HG03571 (cell line): Measurements from ENCODE around the gene ESYT1.
"Not testable (repeated sequence)": the region's sequence is repeated elsewhere in the genome, so short reads cannot be mapped to it uniquely, and the experiment has no call there.

ENCODE experiments used
- ATAC-seq: cut with Tn5 transposase; IDR thresholded peaks from one replicate; pipeline ENCODE4 v1.9.1; 2021; ENCODE audit not compliant: unreplicated experiment

The ESYT1 gene

DNA sequence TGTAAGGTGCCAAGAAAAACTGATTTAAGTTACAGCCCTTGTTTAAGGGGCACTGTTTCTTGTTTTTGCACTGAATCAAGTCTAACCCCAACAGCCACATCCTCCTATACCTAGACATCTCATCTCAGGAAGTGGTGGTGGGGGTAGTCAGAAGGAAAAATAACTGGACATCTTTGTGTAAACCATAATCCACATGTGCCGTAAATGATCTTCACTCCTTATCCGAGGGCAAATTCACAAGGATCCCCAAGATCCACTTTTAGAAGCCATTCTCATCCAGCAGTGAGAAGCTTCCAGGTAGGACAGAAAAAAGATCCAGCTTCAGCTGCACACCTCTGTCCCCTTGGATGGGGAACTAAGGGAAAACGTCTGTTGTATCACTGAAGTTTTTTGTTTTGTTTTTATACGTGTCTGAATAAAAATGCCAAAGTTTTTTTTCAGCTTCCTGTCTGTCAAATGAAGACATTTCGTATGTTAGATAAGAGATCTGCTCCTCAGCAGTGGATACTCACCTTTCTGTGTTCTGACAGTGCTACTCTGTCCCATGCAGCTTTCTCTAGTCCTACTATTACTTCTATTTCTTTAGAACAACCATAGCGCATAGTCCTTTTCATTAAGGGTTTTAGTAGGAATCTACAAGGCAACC, 24.9 kb upstream of the ESYT1 start:
- ATAC-seq = no peak

DNA sequence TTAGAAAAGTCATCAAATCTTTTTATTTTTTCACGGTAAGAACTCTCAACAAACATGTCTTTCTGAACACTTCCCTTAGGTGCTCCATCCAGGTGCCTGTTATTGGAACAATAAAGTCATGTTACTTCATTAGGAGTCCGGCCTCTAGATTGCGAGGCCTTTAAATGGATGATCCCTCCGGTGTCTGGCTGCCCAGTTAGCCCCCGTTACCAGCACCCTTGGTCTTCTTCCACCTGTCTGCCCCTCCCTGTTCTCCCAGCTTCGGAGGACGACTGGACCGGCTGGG, 24.3 kb upstream of the ESYT1 start:
- no peak for ATAC-seq

DNA sequence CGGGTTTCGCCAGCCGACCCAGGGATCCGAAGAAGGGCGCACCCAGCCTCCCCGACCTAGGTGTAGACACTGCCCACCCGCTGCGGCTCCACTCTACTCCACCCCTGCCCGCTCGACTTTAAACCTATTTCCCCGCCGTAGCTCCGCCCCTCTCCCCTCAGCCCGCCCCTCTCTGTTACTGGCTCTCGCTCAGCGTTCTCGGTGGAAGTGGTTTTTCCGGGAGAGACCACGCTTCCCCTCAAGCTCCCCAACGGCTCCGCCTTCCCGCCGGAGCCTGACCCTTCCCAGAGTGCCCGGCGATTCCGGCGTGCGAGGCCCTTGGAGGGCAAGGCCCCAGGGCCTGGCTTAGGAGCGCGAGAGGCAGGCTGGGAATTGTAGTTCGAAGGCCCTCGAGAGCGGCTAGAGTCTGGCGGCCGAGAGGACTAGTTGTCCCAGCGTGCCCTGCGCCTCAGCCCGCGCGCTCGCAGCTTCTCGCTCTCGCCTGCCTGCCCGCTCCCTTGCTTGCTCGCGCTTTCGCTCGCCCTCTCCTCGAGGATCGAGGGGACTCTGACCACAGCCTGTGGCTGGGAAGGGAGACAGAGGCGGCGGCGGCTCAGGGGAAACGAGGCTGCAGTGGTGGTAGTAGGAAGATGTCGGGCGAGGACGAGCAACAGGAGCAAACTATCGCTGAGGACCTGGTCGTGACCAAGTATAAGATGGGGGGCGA, 23.8 kb upstream of the ESYT1 start, which contains the start of gene PA2G4:
Gene PA2G4, plus strand, starts transcription at position 451 of the 706 bp plus-strand sequence. Its CDS starts 179 bp downstream, at position 630.
- peak; percentile 93 for ATAC-seq

DNA sequence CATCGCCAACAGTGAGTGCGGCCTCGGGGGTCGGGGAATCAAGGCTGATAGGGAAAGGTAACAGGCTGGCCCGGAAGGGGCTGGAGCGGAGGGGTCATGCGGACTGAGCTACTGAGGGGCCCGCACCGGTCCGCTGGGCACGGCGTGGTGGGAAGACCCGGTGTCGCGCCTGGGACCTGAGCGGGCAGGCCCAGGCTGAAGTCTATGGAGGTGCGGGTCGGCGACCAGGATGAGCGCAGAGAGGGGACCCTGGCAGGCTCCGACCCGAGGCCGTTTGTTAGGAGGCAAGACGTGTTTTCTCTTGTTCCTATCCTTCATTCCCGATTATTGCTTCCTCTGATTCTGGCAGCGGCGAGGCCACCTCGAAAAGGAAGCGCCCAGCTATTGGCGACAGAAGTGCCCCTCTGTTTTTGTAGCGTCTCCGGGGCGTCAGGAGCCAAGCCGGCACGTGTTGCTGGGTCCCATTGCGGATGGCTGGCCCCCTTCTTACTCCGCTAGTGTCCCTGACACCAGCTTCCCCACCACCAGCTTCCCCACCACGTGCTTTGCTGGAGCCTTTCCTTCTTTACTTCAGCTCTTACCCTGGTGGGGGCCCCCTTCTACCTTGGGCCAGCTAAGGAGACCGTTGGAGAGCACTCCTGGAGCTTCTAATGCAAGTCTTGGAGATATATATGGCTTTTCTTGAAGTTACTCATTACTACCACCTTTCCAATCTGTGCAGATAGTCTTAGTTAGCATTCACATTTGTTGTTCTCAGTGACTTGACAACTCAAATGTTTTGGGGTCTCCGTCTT, 23.1 kb upstream of the ESYT1 start:
- peak; percentile 2 for ATAC-seq

DNA sequence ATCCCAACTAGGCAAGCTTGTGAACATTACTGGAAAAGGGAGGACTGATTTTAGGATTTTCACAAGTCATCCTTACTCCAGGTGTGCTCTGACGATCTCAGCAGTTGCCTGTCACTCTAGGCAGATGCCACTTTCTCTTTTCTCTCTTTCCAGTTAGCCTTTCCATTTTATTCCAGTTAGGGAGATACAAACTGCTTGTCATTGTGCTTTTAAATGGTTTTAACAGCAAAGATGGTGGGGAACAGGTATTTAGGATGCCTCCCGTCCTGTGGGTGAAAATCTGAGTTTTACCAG, 22.5 kb upstream of the ESYT1 start:
- no peak for ATAC-seq

DNA sequence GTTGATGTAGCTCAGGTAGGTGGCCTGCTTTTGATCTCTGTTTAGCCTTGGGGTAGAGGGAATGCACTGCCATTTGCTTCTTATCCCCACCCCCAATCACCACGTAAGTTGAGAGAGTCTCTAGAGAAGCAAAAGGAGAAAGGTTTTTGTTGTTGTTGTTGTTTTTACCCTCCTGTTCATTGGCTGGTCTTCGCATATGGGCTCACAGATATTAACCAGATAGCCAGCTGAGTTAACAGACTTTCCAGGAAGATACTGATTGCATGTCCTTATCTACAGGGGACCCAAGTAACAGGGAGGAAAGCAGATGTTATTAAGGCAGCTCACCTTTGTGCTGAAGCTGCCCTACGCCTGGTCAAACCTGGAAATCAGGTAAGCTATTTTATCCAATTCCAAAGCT, 20.8 kb upstream of the ESYT1 start:
- ATAC-seq = no peak

DNA sequence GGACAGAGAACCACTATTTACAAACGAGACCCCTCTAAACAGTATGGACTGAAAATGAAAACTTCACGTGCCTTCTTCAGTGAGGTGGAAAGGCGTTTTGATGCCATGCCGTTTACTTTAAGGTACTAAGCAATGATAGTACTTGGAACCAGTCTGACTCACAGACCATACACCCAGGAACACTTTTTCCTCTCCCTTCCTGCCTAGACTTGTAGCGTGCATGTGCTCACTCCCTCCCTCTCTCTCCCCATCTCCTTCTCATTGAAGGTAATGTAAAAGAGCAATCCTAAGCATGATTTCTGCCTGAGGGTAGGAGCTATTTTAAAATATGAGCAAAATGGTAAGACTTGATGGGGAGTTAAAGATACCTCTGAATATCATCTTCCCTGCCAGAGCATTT, 17.5 kb upstream of the ESYT1 start:
- ATAC-seq = no peak

DNA sequence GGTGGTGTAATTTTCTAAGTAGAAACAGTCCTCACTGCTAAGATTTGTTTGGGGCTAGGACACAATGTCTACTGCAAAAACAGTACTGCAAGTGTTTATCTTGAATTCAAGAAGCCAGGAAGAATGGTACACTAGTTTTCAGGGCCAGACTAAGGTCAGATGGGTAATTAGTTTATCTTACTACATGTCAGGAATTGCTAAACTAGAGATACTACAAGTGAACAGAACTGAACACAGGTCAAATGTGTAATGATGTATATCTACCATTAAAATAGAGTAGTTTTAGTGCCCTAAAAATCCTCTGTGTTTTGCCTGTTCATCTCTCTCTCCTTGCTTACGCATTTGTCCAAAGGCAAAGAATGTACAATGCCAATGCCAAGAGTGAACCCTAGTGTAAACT, 14.0 kb upstream of the ESYT1 start:
- ATAC-seq = no peak

DNA sequence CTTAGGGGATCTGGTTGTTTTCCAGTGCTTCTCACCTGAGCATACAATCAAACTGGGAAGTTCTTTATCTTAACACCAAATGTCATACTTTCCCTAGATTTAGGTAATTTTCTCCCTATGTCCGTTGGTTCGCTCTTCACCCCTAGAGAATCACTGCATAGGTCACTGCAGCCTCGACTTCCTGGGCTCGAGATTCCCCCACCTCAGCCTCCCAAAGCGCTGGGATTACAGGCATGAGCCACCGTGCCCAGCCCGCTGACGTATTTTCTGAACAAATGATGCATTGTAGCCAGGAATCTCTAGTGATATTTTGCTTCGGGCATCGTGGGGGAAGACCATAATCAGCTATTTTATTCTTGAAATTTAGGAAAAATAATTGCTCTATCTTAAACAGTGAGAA, 12.7 kb upstream of the ESYT1 start:
- no peak for ATAC-seq

DNA sequence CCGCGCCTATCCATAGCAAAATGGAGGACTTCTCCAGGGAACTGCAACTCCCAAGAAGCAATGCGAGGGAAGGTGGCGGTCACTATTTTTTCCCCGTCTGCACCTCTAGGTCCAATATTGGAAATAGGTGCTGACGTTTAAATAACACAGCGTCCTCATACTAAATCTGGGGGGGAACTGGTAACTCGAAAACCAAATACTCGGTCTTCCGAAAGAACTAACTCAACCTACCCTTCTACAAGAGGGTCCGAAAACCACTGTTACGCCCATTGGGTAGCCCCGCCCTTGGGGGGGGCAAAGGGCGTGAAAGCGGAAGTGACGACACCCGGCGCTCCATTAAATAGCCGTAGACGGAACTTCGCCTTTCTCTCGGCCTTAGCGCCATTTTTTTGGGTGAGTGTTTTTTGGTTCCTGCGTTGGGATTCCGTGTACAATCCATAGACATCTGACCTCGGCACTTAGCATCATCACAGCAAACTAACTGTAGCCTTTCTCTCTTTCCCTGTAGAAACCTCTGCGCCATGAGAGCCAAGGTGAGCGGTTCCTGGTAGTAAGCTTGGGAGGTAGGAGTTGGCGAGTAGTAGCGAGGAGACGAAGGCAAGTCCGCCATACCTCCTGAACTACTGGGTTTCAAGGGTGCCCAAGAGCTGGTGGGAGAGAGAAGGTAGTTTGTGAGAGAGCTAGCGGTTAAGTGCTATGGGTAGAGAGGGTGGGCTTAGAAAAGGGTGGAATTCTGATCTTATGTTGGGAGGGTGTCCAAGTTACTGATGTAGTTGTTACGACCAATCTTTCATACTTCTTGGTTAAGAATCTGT, 11.6 kb upstream of the ESYT1 start, which contains the start of gene RPL41:
Gene RPL41, plus strand, starts transcription at position 367 of the 815 bp plus-strand sequence.
- ATAC-seq = peak; percentile 46

DNA sequence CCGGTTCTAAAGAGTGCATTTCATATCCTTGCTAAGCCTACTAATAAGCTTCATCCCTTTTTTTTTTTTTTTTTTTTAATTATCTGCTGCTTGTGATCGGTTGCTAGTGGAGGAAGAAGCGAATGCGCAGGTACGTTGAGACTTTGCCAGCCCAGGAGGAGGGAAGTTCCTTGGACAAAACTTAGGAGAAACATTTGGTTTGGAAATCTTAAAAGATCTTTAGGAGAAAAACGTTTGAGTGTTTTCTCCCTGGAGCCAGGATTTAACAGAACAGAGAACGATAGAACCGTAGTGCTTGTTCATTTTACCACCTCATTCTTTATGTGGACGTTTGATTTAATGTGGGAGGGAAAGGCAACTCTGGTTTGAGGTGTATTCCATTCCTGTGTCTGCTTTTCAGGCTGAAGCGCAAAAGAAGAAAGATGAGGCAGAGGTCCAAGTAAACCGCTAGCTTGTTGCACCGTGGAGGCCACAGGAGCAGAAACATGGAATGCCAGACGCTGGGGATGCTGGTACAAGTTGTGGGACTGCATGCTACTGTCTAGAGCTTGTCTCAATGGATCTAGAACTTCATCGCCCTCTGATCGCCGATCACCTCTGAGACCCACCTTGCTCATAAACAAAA, 10.9 kb upstream of the ESYT1 start:
- not testable (repeated sequence) for ATAC-seq

DNA sequence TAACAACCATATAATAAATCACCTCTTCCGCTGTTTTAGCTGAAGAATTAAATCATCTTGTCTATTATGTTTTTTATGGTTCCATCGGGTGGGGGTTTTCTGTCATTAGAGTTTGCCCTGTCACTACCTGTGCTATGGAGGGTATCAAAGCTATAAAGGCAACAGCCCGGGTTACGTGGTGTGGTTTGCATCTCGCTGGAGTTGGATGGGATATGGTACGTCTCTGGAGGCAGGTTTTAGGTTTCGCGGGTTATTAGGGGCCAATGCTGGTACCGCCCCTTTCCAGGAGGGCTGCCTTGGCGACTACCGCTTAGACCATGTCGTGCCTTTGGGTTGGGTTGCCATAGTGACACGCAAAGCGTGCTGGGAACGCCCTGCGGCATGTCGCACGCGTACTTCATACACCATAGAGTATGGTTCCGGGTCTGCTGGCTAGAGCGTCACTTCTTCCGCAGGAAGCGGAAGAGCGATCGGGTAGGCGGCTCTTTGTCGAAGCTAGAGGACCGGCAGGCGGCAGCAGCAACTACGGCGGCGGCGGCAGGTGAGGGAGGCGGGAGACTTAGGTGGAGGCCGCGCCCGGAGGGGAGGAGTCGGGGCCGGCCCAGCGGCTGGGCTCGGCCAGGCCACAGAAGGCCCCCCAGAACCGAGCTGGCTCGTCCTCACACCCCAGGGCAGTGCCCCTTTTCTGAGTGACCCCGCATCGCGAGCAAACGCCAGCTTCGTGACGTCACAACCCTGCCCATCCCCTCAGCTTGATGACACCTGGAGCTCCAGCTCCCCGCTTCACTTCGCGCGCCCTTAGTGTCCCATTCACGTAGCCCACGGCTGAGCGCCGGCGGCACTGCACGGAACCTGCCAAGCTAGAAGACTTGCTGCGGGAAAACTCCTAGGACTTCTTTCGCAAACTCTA, 10.0 kb upstream of the ESYT1 start, which contains the start of gene ZC3H10:
Gene ZC3H10, plus strand, starts transcription at position 489 of the 910 bp plus-strand sequence. CDS start 2,297 bp downstream, outside the sequence.
- peak; percentile 78 for ATAC-seq

DNA sequence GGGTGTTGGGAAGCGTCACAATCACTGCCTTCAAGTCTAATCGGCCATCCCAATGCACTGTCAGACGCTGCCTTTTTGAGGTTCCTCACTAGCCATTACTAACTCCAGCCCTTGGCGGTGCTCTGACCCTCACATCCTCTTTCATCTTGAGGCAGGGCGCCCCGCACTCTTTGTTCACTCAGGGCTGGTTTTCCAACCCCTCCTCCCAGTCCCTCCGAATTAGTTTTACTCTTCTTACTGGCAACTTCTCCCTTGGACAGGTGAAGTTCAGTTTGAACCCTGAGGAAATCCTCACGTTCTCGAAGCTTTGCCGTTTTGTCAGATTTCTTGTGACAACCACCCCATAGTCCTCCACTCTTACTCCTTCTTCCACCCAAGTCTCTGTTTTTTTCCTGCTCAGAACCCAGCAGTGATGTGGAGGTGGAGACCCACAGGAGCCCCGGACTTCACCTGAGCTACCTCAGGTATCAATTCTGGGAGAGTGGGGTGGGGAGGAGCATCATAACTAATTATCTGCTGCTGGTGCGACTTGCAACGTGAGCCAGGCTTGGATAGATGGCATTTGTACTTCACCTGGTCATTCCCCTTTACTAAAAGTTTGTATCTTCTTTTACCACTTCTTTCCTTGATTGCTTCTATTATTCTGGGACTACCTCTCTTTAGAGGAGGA, 9.2 kb upstream of the ESYT1 start:
- no peak for ATAC-seq

DNA sequence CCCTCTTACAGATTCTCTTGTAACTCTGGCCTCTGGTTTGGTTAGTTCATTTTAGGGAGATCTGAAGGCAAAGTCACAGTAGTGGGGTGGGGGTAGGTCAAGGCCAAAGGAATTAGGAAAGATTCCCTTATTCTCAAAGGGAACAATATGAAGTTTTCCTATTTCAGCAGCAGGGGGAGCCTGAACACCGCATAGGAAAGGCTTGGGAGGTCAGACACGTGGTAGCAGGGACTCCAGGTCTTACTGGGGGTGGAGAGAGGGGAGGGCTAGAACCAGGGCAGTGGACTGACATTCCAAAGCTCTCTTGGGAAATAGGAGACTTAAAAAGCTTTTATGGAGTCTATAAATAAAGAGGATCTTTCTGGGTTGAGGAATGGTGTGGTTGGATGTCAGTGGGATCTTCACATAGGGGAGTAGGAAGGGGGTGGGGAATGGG, 8.7 kb upstream of the ESYT1 start:
- no peak for ATAC-seq

DNA sequence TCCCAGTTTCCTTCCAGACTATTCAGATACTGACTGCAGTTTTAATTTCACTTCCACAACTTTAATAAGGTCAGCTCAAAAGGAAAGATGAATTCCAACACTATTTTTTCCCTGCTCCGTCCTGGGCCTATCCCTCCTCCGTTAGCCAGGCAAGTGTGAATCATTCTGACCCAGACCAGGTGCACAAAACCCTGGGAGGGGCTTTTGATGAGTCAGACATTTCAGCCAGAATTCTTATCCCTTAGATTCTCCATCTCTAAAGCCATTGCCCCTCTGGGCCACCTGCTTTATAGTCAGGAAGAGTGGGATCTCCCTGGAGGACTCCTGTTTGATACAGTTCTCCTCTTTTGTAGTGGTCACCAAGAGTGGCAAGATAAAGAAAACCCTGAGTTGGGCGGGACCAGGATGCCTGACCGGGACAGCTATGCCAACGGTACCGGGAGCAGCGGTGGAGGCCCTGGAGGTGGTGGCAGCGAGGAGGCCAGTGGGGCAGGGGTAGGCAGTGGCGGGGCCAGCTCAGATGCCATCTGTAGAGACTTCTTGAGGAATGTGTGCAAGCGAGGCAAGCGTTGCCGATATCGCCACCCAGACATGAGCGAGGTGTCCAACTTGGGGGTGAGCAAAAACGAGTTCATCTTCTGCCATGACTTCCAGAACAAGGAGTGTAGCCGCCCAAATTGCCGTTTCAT, 7.8 kb upstream of the ESYT1 start:
- no peak for ATAC-seq

DNA sequence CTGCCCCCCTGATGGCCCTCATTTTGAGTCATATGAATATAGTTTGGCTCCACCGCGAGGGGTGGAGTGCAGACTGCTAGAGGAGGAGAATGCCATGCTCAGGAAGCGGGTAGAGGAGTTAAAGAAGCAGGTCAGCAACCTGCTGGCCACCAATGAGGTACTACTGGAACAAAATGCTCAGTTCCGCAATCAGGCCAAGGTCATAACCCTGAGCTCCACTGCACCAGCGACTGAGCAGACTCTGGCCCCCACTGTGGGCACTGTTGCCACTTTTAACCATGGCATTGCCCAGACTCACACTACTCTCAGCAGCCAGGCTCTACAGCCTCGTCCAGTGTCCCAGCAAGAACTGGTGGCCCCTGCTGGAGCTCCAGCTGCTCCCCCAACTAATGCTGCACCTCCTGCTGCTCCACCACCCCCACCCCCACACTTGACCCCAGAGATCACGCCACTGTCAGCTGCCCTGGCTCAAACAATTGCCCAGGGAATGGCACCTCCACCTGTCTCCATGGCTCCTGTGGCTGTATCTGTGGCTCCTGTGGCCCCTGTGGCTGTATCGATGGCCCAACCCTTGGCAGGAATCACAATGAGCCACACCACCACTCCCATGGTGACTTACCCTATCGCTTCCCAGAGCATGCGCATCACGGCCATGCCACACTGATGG, 6.7 kb upstream of the ESYT1 start:
- no peak for ATAC-seq

DNA sequence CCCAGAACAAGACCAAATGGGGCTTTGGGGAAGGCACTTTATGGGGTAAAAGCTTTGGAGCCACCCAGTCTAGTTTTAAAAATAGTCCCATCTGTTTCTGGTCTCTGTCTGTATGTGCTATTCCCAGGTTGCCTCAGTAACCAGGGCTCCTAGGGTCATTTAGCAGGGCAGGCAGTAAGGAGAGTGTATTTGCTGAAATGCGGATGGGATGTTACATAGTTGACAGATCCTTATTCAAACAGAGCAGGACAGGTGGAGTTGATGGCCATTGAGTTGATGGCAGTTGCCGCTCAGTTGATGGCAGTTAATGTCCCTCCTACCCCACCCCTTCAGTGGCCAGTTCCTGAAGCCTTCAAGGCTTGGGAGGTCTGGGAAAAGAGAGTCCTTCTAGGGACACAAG, 5.4 kb upstream of the ESYT1 start:
- no peak for ATAC-seq

DNA sequence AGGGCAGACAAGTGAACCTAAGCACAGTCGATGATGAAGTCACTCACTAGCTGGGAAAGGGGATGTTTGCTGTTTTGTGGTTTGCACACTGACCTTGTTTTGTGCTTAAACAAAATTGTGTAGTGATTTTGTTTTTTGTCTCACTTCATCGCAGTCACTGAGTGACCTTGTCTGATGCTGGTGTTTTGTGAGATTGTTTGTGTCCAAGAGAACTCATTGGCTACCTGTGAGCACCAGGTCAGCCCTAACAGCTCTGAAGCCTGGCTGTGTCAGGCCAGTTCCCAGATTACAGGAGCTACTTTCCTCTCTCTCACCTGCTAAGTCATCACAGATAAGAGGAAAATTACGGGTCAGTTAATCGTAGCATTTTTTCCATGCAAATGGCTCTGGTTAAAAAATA, 3.9 kb upstream of the ESYT1 start:
- no peak for ATAC-seq
